ENCODE results near the gene IFI44L.

IFI44L gene

DNA sequence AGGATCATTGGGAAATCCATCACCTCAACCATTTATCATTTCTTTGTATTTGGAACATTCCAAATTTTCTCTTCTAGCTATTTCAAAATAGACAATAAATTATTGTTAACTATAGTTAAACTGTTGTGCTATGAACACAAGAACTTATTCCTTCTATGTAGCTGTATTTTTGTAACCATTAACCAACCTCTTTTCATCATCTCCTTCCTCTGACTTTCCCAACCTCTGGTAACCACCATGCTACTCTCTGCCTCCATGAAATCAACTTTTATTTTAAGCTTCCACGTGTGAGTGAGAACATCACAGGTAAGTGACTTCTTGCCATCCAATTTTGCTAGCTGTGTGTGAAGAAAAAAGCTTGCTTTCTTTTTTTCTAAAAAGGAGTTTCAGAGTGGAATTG is 418 bp downstream of the IFI44L start:
- Histone ChIP-seq H3K79me2 (ENCODE audit: insufficient read depth, low read length) (no peaks in the 10 kb centered on the region), H3K9me2 (replicated peaks; ENCODE audit: insufficient read depth, low read length) (no peaks in the 10 kb centered on the region), H3K27me3 (ENCODE audit: low read length) (no peaks in the 10 kb centered on the region), H3K27ac (ENCODE audit: low read depth, low read length) (no peak overlapping the region), H4K20me1 (ENCODE audit: low read depth, low read length) (no peaks in the 10 kb centered on the region), H3K4me2 (ENCODE audit: low read depth, low read length, poor library complexity, severe bottlenecking) (no peak overlapping the region), H3K9me3 (ENCODE audit: insufficient read depth, low read length) (no peaks in the 10 kb centered on the region), H3K36me3 (ENCODE audit: low read length) (no peaks in the 10 kb centered on the region), H3K4me3 (ENCODE audit: insufficient read depth, low read length, poor library complexity, severe bottlenecking) (no peak overlapping the region), H3F3A (ENCODE audit: insufficient read depth) (no peaks in the 10 kb centered on the region), H2AFZ (ENCODE audit: low read depth, low read length, severe bottlenecking) (no peak overlapping the region), H3K9ac (ENCODE audit: low read length) (no peak overlapping the region)
- TF ChIP-seq EZH2phosphoT487 (conservative IDR thresholded peaks at IDR 0.05; ENCODE audit: low read length): no peak
- TF ChIP-seq, protein P1, sequence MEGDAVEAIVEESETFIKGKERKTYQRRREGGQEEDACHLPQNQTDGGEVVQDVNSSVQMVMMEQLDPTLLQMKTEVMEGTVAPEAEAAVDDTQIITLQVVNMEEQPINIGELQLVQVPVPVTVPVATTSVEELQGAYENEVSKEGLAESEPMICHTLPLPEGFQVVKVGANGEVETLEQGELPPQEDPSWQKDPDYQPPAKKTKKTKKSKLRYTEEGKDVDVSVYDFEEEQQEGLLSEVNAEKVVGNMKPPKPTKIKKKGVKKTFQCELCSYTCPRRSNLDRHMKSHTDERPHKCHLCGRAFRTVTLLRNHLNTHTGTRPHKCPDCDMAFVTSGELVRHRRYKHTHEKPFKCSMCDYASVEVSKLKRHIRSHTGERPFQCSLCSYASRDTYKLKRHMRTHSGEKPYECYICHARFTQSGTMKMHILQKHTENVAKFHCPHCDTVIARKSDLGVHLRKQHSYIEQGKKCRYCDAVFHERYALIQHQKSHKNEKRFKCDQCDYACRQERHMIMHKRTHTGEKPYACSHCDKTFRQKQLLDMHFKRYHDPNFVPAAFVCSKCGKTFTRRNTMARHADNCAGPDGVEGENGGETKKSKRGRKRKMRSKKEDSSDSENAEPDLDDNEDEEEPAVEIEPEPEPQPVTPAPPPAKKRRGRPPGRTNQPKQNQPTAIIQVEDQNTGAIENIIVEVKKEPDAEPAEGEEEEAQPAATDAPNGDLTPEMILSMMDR (IDR thresholded peaks at IDR 0.05; ENCODE audit: insufficient read depth, low read length, poor library complexity, severe bottlenecking): no peak

DNA sequence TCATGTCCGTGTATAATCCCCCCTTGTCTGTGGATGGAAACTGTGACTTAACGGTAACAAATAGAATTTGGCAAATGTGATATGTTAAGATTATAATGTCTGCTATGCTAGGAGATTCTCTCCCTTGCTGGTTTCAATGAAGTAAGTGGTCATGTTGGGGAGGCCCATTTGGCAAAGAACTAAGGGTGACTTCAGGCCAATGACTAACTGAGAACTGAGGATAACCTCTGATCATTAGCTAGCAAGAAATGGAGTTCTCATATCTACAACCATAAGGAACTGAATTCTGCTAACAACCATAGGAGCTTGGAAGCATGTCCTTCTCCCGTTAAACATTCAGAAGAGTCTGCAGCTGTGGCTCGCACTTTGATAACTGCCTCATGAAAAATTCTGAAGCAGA is 2.3 kb downstream of the IFI44L start:
- Histone ChIP-seq H3K79me2 (ENCODE audit: insufficient read depth, low read length) (no peaks in the 10 kb centered on the region), H3K4me2 (ENCODE audit: low read depth, low read length, poor library complexity, severe bottlenecking) (no peak overlapping the region)
- TF ChIP-seq, protein P1 (IDR thresholded peaks at IDR 0.05; ENCODE audit: insufficient read depth, low read length, poor library complexity, severe bottlenecking): no peak
- no peak for TF ChIP-seq EZH2phosphoT487 (conservative IDR thresholded peaks at IDR 0.05; ENCODE audit: low read length)

DNA sequence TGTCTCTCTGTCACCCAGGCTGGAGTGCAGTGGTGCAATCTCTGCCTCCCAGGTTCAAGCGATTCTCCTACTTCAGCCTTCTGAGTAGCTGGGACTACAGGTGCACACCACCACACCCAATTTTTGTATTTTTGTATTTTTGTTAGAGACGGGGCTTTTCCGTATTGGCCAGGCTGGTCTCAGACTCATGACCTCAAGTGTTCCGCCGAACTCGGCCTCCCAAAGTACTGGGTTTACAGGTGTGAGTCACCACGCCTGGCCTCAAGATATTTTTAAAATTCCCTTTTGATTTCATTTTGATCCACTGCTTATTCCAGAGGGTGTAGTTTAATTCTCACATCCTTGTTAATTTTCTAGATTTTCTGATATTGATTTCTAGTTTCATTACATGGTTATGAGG is 3.8 kb downstream of the IFI44L start:
- Histone ChIP-seq H3K27me3 (ENCODE audit: low read length) (no peaks in the 10 kb centered on the region), H4K20me1 (ENCODE audit: low read depth, low read length) (no peaks in the 10 kb centered on the region), H3K79me2 (ENCODE audit: insufficient read depth, low read length) (no peaks in the 10 kb centered on the region), H3K4me3 (ENCODE audit: insufficient read depth, low read length, poor library complexity, severe bottlenecking) (no peak overlapping the region), H3K9me3 (ENCODE audit: insufficient read depth, low read length) (no peaks in the 10 kb centered on the region), H3K36me3 (ENCODE audit: low read length) (no peaks in the 10 kb centered on the region), H3K9me2 (replicated peaks; ENCODE audit: insufficient read depth, low read length) (no peaks in the 10 kb centered on the region), H2AFZ (ENCODE audit: low read depth, low read length, severe bottlenecking) (no peak overlapping the region), H3K9ac (ENCODE audit: low read length) (no peak overlapping the region), H3K4me2 (ENCODE audit: low read depth, low read length, poor library complexity, severe bottlenecking) (no peak overlapping the region), H3K27ac (ENCODE audit: low read depth, low read length) (no peak overlapping the region), H3F3A (ENCODE audit: insufficient read depth) (no peaks in the 10 kb centered on the region)
- no peak for TF ChIP-seq EZH2phosphoT487 (conservative IDR thresholded peaks at IDR 0.05; ENCODE audit: low read length)
- TF ChIP-seq, protein P1 (IDR thresholded peaks at IDR 0.05; ENCODE audit: insufficient read depth, low read length, poor library complexity, severe bottlenecking): no peak

More for the DNA sequence above, 2.3 kb downstream of the IFI44L start:
- Histone ChIP-seq H3K9ac (ENCODE audit: low read length) (no peak overlapping the region), H3K9me3 (ENCODE audit: insufficient read depth, low read length) (no peaks in the 10 kb centered on the region), H2AFZ (ENCODE audit: low read depth, low read length, severe bottlenecking) (no peak overlapping the region), H3K27me3 (ENCODE audit: low read length) (no peaks in the 10 kb centered on the region), H4K20me1 (ENCODE audit: low read depth, low read length) (no peaks in the 10 kb centered on the region), H3K4me3 (ENCODE audit: insufficient read depth, low read length, poor library complexity, severe bottlenecking) (no peak overlapping the region), H3K27ac (ENCODE audit: low read depth, low read length) (no peak overlapping the region), H3K9me2 (replicated peaks; ENCODE audit: insufficient read depth, low read length) (no peaks in the 10 kb centered on the region), H3F3A (ENCODE audit: insufficient read depth) (no peaks in the 10 kb centered on the region), H3K36me3 (ENCODE audit: low read length) (no peaks in the 10 kb centered on the region)

All from SU-DHL-6 (cell line).